HepG2 (cell line): ENCODE results near the gene TSNAX. TPM values are rescaled to one million over a fixed set of nuclear protein-coding genes. Genes with fewer than 3 reads are reported as not detected.
A peak's percentile ranks its signal among the peaks of the same experiment; 100 is the strongest.

Source experiments
- ATF3 ChIP-seq: sonication (generic); formaldehyde crosslinking; IDR thresholded peaks from 2 replicates; pipeline ENCODE4 v1.4.0; 2020; ENCODE audit warnings: missing genetic modification reagents
- IKZF1 ChIP-seq: fragments of 450-650 bp; IDR thresholded peaks from 2 replicates; pipeline ENCODE4 v1.7.1; 2016
- KDM5A ChIP-seq: fragments of 200-600 bp; sonication (generic); IDR thresholded peaks from 2 replicates; pipeline ENCODE4 v1.7.0; 2018; ENCODE audit warnings: antibody characterized with exemption, mild to moderate bottlenecking, low read length, borderline replicate concordance
- MAFF ChIP-seq: IDR thresholded peaks from 2 replicates; pipeline ENCODE4 v1.6.1; 2011; ENCODE audit warnings: low read depth, low read length, improper control_type of control experiment
- NCOA1 ChIP-seq: sonication (generic); formaldehyde crosslinking; IDR thresholded peaks from 2 replicates; pipeline ENCODE4 v1.9.0; 2021; ENCODE audit warnings: missing genetic modification reagents
- NFE2 ChIP-seq: sonication (generic); formaldehyde crosslinking; IDR thresholded peaks from 2 replicates; pipeline ENCODE4 v1.4.0; 2020; ENCODE audit warnings: missing genetic modification reagents
- NFRKB ChIP-seq: fragments of 450-650 bp; IDR thresholded peaks from 2 replicates; pipeline ENCODE4 v1.6.1; 2017
- SOX13 ChIP-seq, 3 experiments: fragments of 450-650 bp in 1 of 3; sonication (generic) in 1 of 3; formaldehyde crosslinking in 1 of 3; IDR thresholded peaks in 2 of 3; conservative IDR thresholded peaks in 1 of 3; 2 replicates each; pipeline versions ENCODE4 v1.5.0 to v1.6.1; 2016 to 2020; ENCODE audit warnings: antibody characterized with exemption in 1 of 3, mild to moderate bottlenecking in 1 of 3, missing compliant biosample characterization in 1 of 3, missing genetic modification reagents in 1 of 3, moderate library complexity in 1 of 3
- TBL1XR1 ChIP-seq: fragments of 150-350 bp; IDR thresholded peaks from 2 replicates; pipeline ENCODE4 v1.6.1; 2014; ENCODE audit warnings: borderline replicate concordance, low read length; ENCODE audit not compliant: partially characterized antibody
- TCF7L2 ChIP-seq: IDR thresholded peaks from 2 replicates; pipeline ENCODE4 v1.6.1; 2011; ENCODE audit warnings: mild to moderate bottlenecking, low read depth, low read length, moderate library complexity
- TFDP1 ChIP-seq: IDR thresholded peaks from 2 replicates; pipeline ENCODE4 v1.6.1; 2016; ENCODE audit warnings: missing compliant biosample characterization, missing genetic modification reagents, borderline replicate concordance
- ZBTB7B ChIP-seq: sonication (generic); formaldehyde crosslinking; IDR thresholded peaks from 2 replicates; pipeline ENCODE4 v1.4.0; 2020; ENCODE audit warnings: missing genetic modification reagents
- ZEB1 ChIP-seq: IDR thresholded peaks from 2 replicates; pipeline ENCODE4 v1.6.1; 2012; ENCODE audit warnings: mild to moderate bottlenecking, low read depth, inconsistent platforms; ENCODE audit not compliant: insufficient replicate concordance
- ZNF30 ChIP-seq: sonication (generic); formaldehyde crosslinking; IDR thresholded peaks from 2 replicates; pipeline ENCODE4 v1.5.0; 2020; ENCODE audit warnings: mild to moderate bottlenecking, missing genetic modification reagents
- ZNF552 ChIP-seq: sonication (generic); formaldehyde crosslinking; IDR thresholded peaks from 2 replicates; pipeline ENCODE4 v1.9.0; 2022; ENCODE audit warnings: missing genetic modification reagents, mild to moderate bottlenecking, borderline replicate concordance
- ZNF710 ChIP-seq: sonication (generic); formaldehyde crosslinking; IDR thresholded peaks from 2 replicates; pipeline ENCODE4 v1.5.0; 2020; ENCODE audit warnings: mild to moderate bottlenecking, missing genetic modification reagents, borderline replicate concordance
- ZNF773 ChIP-seq: sonication (generic); formaldehyde crosslinking; IDR thresholded peaks from 2 replicates; pipeline ENCODE4 v1.4.0; 2020; ENCODE audit warnings: missing genetic modification reagents, borderline replicate concordance
- ZNF781 ChIP-seq: sonication (generic); formaldehyde crosslinking; IDR thresholded peaks from 2 replicates; pipeline ENCODE4 v1.5.1; 2020; ENCODE audit warnings: borderline replicate concordance, mild to moderate bottlenecking, missing genetic modification reagents; ENCODE audit errors: not compliant biosample characterization
- ZNF792 ChIP-seq: IDR thresholded peaks from 2 replicates; pipeline ENCODE4 v1.6.1; 2016
- polyA plus RNA-seq, 8 experiments: library from polyadenylated mRNA; depleted of rRNA in 3 of 8; stranded (reverse) in 7 of 8; unstranded in 1 of 8; fragments of >200 nt; fragmentation: Illumina TruSeq in 4 of 8; extraction: Trizol in 4 of 8; gene quantifications; 2 replicates each; pipeline versions ENCODE4 v1.2.1 to v1.2.3, GENCODE V29; 2011 to 2016; ENCODE audit warnings: low read depth in 4 of 8, missing spikeins in 1 of 8, mixed read lengths in 1 of 8; ENCODE audit not compliant: insufficient read depth in 1 of 8
- total RNA-seq, 5 experiments: library from RNA; depleted of rRNA; stranded (reverse); fragments of >200 nt; fragmentation: Illumina TruSeq; extraction: Trizol; gene quantifications; 2 replicates each; pipeline ENCODE4 v1.2.3, GENCODE V29; 2016; ENCODE audit warnings: low read depth in 1 of 5
- TF ChIP-seq, protein P1 (sequence below): sonication (generic); formaldehyde crosslinking; IDR thresholded peaks from 2 replicates; pipeline ENCODE4 v1.5.1; 2020; ENCODE audit warnings: missing genetic modification reagents, mild to moderate bottlenecking, borderline replicate concordance
- TF ChIP-seq, protein P2 (sequence below): sonication (generic); formaldehyde crosslinking; IDR thresholded peaks from 2 replicates; pipeline ENCODE4 v1.8.1; 2023; ENCODE audit warnings: mild to moderate bottlenecking, moderate library complexity, missing genetic modification reagents
- TF ChIP-seq, protein P3 (sequence below): sonication (generic); IDR thresholded peaks from 2 replicates; pipeline ENCODE4 v1.6.1; 2016; ENCODE audit warnings: low read depth, borderline replicate concordance

Gene TSNAX
- total and polyA plus RNA-seq, 2 of the 13 experiments (the other 11 are each of a cell fraction or from before 2014, with no cell fraction given), result 13.2 to 46.2 TPM

DNA sequence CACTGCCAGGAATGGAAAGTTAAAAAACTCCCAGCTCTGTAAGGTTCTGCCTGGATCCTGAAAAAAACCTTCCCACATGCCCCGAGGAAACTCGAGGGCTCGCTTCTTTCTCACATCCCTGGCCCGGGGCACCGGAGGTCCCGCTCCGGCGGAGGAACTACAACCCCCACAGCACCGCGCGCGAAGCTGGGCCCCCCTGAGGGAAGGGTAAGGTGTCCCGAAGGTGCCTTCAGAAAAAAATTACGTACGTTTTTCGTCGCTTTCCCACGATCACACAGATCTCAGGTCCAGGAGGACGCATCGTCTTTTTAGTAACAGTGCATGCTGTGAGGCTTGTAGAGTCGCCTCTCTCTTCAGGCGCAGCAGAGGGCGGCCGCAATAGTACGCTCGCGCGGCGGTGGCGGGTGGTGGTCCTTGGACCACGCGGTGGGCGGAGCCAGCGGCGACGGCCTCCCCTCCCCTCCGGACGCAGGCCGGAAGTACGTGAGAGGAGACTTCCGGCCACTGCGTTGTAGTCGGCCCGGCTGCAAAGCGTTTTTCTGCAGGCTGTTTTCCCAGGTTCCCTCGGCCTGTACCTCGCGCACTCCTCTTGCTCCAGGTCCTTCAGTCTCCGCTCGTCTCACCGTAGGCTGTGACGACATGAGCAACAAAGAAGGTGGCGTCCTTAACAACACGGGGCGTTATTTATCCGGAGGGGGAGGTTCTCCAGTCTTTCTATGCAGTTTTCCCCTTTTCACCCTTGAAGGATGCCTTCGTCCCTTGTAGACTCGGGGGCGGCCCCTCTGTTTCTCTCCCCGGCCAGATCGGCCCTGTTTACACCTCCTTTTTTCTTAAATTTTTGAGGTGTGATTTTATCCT, at the start of gene TSNAX (continued):
- TF ChIP-seq, protein P1, sequence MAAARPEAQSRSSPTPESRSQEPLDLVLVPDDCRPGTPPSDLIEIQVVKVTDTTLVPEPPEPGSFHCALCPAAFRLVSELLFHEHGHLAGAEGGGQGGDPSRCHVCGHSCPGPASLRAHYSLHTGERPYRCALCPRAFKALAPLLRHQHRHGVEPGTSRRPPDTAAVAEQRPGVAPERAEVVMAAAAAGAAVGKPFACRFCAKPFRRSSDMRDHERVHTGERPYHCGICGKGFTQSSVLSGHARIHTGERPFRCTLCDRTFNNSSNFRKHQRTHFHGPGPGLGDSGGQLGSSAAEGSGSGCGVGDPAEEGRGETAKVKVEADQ, result peak; percentile 18; the same call in 1 of the 2 replicates
- TF ChIP-seq ZNF781 (peak; percentile 48), ZNF30 (CRISPR knock-in tag) (no peak), NCOA1 (CRISPR knock-in tag) (no peak), SOX13 (IDR thresholded peaks at IDR 0.05) (no peak; the same call in 1 of the 2 replicates), SOX13 (CRISPR knock-in tag; conservative IDR thresholded peaks at IDR 0.05 in 1 of 2, IDR thresholded peaks at IDR 0.05 in 1 of 2) (peak in 1 of 2 experiments; percentile 55; a peak in 1 of 4 replicates), IKZF1 (no peak), KDM5A (peak; percentile 46), TBL1XR1 (no peak), ZNF710 (CRISPR knock-in tag) (peak; percentile 54; the same call in 1 of the 2 replicates), ZNF773 (CRISPR knock-in tag) (no peak), TFDP1 (CRISPR knock-in tag) (peak; percentile 72), NFRKB (no peak), NFE2 (CRISPR knock-in tag) (no peak), TCF7L2 (no peak), MAFF (no peak), ZNF552 (no peak), ZBTB7B (CRISPR knock-in tag) (peak; percentile 56; the same call in 1 of the 2 replicates), ATF3 (CRISPR knock-in tag) (no peak), ZNF792 (peak; percentile 44; the same call in 1 of the 2 replicates), ZEB1 (no peak)
- TF ChIP-seq, protein P2, sequence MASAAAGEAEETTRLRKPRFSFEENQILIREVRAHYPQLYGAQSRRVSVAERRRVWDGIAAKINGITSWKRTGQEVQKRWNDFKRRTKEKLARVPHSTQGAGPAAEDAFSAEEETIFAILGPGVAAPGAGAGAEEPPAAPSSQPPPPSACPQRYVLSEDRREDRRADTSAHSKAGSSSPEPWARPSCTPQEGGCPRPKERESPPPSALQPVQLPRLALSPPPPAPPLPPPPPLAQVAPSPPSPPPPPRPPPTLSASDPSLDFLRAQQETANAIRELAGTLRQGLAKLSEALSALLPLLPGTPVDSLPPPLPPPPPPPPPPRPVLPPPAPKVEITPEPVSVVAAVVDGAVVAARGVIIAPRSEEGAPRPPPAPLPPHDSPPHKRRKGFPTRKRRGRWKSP (CRISPR knock-in tag), result 0 out of 2 replicates have a peak, but pooled peaks have one; percentile 40
- TF ChIP-seq, protein P3, sequence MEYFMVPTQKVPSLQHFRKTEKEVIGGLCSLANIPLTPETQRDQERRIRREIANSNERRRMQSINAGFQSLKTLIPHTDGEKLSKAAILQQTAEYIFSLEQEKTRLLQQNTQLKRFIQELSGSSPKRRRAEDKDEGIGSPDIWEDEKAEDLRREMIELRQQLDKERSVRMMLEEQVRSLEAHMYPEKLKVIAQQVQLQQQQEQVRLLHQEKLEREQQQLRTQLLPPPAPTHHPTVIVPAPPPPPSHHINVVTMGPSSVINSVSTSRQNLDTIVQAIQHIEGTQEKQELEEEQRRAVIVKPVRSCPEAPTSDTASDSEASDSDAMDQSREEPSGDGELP, result peak; percentile 33; the same call in 1 of the 2 replicates
